ENCODE measurements around the gene PLEKHO2. TPM values are rescaled to one million over a fixed set of nuclear protein-coding genes. Genes with fewer than 3 reads are reported as not detected.
A peak's percentile ranks its signal among the peaks of the same experiment; 100 is the strongest.

Gene PLEKHO2
- total and polyA plus RNA-seq, 2 of the 8 experiments (the other 6 are each of a cell fraction or from before 2014, with no cell fraction given): 16.9 to 20.1 TPM

GRCh38 chr15:64836023-64836536 is 5.6 kb upstream of the PLEKHO2 start:
- H2BK120ac ChIP-seq (replicated peaks; ENCODE audit: low read depth, low read length): no peak overlapping the region
- no peak overlapping the region for H3K14ac ChIP-seq (ENCODE audit: insufficient read length)
- no peak overlapping the region for H3K9ac ChIP-seq (replicated peaks in 1 of 4; ENCODE audit: extremely low read depth in 1 of 4, low read depth in 3 of 4, low read length in 3 of 4)
- no peak overlapping the region; the same call in 1 of the 2 replicates for H3K18ac ChIP-seq (ENCODE audit: extremely low read depth, low read length)
- H3K4ac ChIP-seq (replicated peaks; ENCODE audit: insufficient read length, low read depth, low read length): no peak overlapping the region
- H4K8ac ChIP-seq (ENCODE audit: extremely low read depth, insufficient read depth, low read length): no peak overlapping the region
- POLR2A ChIA-PET (ENCODE audit: partially characterized antibody): interaction anchor here (1.3 to 17.0 kb wide), 5 partner anchors 10 to 136 kb away, joined by 3 to 381 read pairs (median 9); partner anchors contain the start of gene PIF1
- H3K9me3 ChIP-seq (ENCODE audit: insufficient read depth in 2 of 2, low read depth in 1 of 2, low read length in 1 of 2): no peaks in the 10 kb centered on the region
- no peak for FAIRE-seq
- H3K27ac ChIP-seq (ENCODE audit: low read depth, low read length): no peak overlapping the region
- DNase-seq (ENCODE audit: low read depth in 1 of 2, low spot score in 2 of 2): no peak
- H2AK5ac ChIP-seq (ENCODE audit: low read depth, low read length): peak overlapping the region; percentile 69
- H3K36me3 ChIP-seq (ENCODE audit: control insufficient read depth in 2 of 4, insufficient read depth in 4 of 4, low read length in 3 of 4): no peaks in the 10 kb centered on the region
- peak overlapping the region; percentile 98 for H2BK20ac ChIP-seq (ENCODE audit: low read length)
- H2BK12ac ChIP-seq (ENCODE audit: low read depth, low read length): 0 out of 2 replicates have a peak overlapping the region, but pooled peaks have one; percentile 85
- H3K4me3 ChIP-seq (ENCODE audit: extremely low read depth in 1 of 4, insufficient read depth in 2 of 4, low read depth in 3 of 4, low read length in 4 of 4): 0 out of 8 replicates have a peak overlapping the region, but pooled peaks of 1 of the 4 experiments have one; percentile 7
- H3K56ac ChIP-seq (replicated peaks; ENCODE audit: insufficient read length, low read depth, low read length): no peak overlapping the region
- no peaks in the 10 kb centered on the region for H3K27me3 ChIP-seq (replicated peaks in 1 of 4; ENCODE audit: control insufficient read depth in 3 of 4, extremely low read depth in 1 of 4, insufficient read depth in 3 of 4, low read length in 3 of 4)
- H4K20me1 ChIP-seq (replicated peaks in 1 of 2; ENCODE audit: control insufficient read depth in 1 of 2, insufficient read depth in 2 of 2, low read length in 2 of 2): no peaks in the 10 kb centered on the region
- H4K91ac ChIP-seq (replicated peaks; ENCODE audit: insufficient read length, low read length): no peak overlapping the region
- H2BK5ac ChIP-seq (ENCODE audit: low read depth, low read length): 0 out of 2 replicates have a peak overlapping the region, but pooled peaks have one; percentile 13
- no peak overlapping the region for H4K5ac ChIP-seq (ENCODE audit: insufficient read length, low read depth, low read length)
- peak overlapping the region; percentile 3 to 7; a peak in 2 of 4 replicates for H3K4me2 ChIP-seq (ENCODE audit: insufficient read depth in 1 of 2, low read depth in 2 of 2, low read length in 2 of 2)
- CTCF ChIA-PET (ENCODE audit: partially characterized antibody): interaction anchor here (0.5 to 5.7 kb wide), 26 partner anchors 9 to 146 kb away, joined by 3 to 53 read pairs (median 5); partner anchors contain the start of gene PIF1
- H2BK15ac ChIP-seq (ENCODE audit: low read length): peak overlapping the region; percentile 3; the same call in 1 of the 2 replicates
- no peak overlapping the region for H3K23ac ChIP-seq (ENCODE audit: insufficient read length)
- H2AFZ ChIP-seq (ENCODE audit: low read length): no peak overlapping the region
- H3K79me1 ChIP-seq (ENCODE audit: low read depth, low read length): 0 out of 2 replicates have a peak, but pooled peaks cover 2% of the 10 kb centered on the region
- H3K4me1 ChIP-seq (replicated peaks in 1 of 4; ENCODE audit: control insufficient read depth in 3 of 4, insufficient read depth in 4 of 4, low read length in 3 of 4): peaks cover 0 to 7% (median 4%) of the 10 kb centered on the region in 4 experiments; a peak in 5 of 7 replicates
- H3K23me2 ChIP-seq (ENCODE audit: low read depth, low read length): peaks cover 6% of the 10 kb centered on the region
- 72% methylated on average over 14 of the region's 14 CpGs; no CpG with 5 or more reads in 1 of the 2 experiments for WGBS, 2 experiments (ENCODE audit: extremely low coverage in 1 of 2, insufficient coverage in 1 of 2, insufficient read length in 1 of 2, insufficient replicate concordance in 2 of 2, low coverage in 1 of 2, low lambda C conversion rate in 2 of 2, missing lambda C conversion rate in 1 of 2)
- no peak for TF ChIP-seq SIX5 (IDR thresholded peaks at IDR 0.05; ENCODE audit: low read depth, low read length)
- TF ChIP-seq, protein P1, sequence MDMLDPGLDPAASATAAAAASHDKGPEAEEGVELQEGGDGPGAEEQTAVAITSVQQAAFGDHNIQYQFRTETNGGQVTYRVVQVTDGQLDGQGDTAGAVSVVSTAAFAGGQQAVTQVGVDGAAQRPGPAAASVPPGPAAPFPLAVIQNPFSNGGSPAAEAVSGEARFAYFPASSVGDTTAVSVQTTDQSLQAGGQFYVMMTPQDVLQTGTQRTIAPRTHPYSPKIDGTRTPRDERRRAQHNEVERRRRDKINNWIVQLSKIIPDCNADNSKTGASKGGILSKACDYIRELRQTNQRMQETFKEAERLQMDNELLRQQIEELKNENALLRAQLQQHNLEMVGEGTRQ (IDR thresholded peaks at IDR 0.05; ENCODE audit: low read length): no peak
- TF ChIP-seq RFX5 (IDR thresholded peaks at IDR 0.05; ENCODE audit: borderline replicate concordance, low read depth, low read length): no peak
- no peak for TF ChIP-seq PHF8 (conservative IDR thresholded peaks at IDR 0.05; ENCODE audit: low read depth, low read length)
- TF ChIP-seq NRF1 (IDR thresholded peaks at IDR 0.05; ENCODE audit: low read depth, low read length): no peak
- TF ChIP-seq KDM5A (IDR thresholded peaks at IDR 0.05; ENCODE audit: low read length): no peak
- TF ChIP-seq HDAC2 (IDR thresholded peaks at IDR 0.05; ENCODE audit: borderline replicate concordance in 1 of 2, low read depth in 2 of 2, low read length in 2 of 2): no peak
- no peak for TF ChIP-seq CHD1 (IDR thresholded peaks at IDR 0.05; ENCODE audit: low read depth, low read length)
- TF ChIP-seq CREB1 (IDR thresholded peaks at IDR 0.05): no peak
- no peak for TF ChIP-seq MAX (IDR thresholded peaks at IDR 0.05)
- no peak for TF ChIP-seq HDAC6 (IDR thresholded peaks at IDR 0.05; ENCODE audit: low read depth, low read length)
- H3K79me2 ChIP-seq (ENCODE audit: control insufficient read depth in 1 of 2, insufficient read depth in 2 of 2, low read length in 2 of 2): no peaks in the 10 kb centered on the region

Data from H1 (cell line).